ENCODE results near the gene BDKRB2. TPM values are rescaled to one million over a fixed set of nuclear protein-coding genes. Genes with fewer than 3 reads are reported as not detected.

The BDKRB2 gene
- total RNA-seq, 1 experiment from 2014 or later = 0.21 TPM

- no peak overlapping the region for H3K27ac ChIP-seq (ENCODE audit: low read depth, low read length, poor library complexity, severe bottlenecking)
- POLR2A ChIA-PET (ENCODE audit: low non-redundant PET) = no interaction called here
These were observed 47.8 kb downstream of the BDKRB2 start for GRCh38 chr14:96252323-96252998.

GRCh38 chr14:96252999-96253539 is 48.4 kb downstream of the BDKRB2 start:
- DNase-seq (ENCODE audit: low spot score) = peak; percentile 53
- no peak overlapping the region for H3K27ac ChIP-seq (ENCODE audit: low read depth, low read length, poor library complexity, severe bottlenecking)
- no TSS peak for BruUV-seq (replicated peaks)
- ChIA-PET POLR2A (ENCODE audit: low non-redundant PET) (no interaction called here), CTCF (no interaction called here)
- no peaks in the 10 kb centered on the region for H3K9me3 ChIP-seq (ENCODE audit: low read depth, low read length, poor library complexity, severe bottlenecking)
- H3K4me1 ChIP-seq (ENCODE audit: insufficient read depth, low read length, poor library complexity, severe bottlenecking) = no peaks in the 10 kb centered on the region
- no peak overlapping the region for H3K4me3 ChIP-seq (ENCODE audit: low read depth, low read length, poor library complexity, severe bottlenecking)
- no peaks in the 10 kb centered on the region for H3K36me3 ChIP-seq (ENCODE audit: insufficient read depth, low read length, poor library complexity, severe bottlenecking)
- intact Hi-C loops (cut with micrococcal nuclease; ENCODE audit: unreplicated experiment) = no loop called here
- no peak for TF ChIP-seq EZH2 (IDR thresholded peaks at IDR 0.05; ENCODE audit: borderline replicate concordance, low read depth, low read length, poor library complexity, severe bottlenecking)
- no peak for TF ChIP-seq CTCF (conservative IDR thresholded peaks at IDR 0.05; ENCODE audit: low read depth, low read length)
- H3K27me3 ChIP-seq (replicated peaks; ENCODE audit: insufficient read depth, low read depth, low read length, poor library complexity) = peaks cover 8% of the 10 kb centered on the region

More at GRCh38 chr14:96252323-96252998, 47.8 kb downstream of the BDKRB2 start:
- peaks cover 8% of the 10 kb centered on the region for H3K27me3 ChIP-seq (replicated peaks; ENCODE audit: insufficient read depth, low read depth, low read length, poor library complexity)
- no peak for TF ChIP-seq CTCF (conservative IDR thresholded peaks at IDR 0.05; ENCODE audit: low read depth, low read length)
- no peak for TF ChIP-seq EZH2 (IDR thresholded peaks at IDR 0.05; ENCODE audit: borderline replicate concordance, low read depth, low read length, poor library complexity, severe bottlenecking)
- DNase-seq (ENCODE audit: low spot score) = no peak
- no peaks in the 10 kb centered on the region for H3K9me3 ChIP-seq (ENCODE audit: low read depth, low read length, poor library complexity, severe bottlenecking)
- H3K36me3 ChIP-seq (ENCODE audit: insufficient read depth, low read length, poor library complexity, severe bottlenecking) = no peaks in the 10 kb centered on the region
- H3K4me3 ChIP-seq (ENCODE audit: low read depth, low read length, poor library complexity, severe bottlenecking) = no peak overlapping the region
- H3K4me1 ChIP-seq (ENCODE audit: insufficient read depth, low read length, poor library complexity, severe bottlenecking) = no peaks in the 10 kb centered on the region
- intact Hi-C loops (cut with micrococcal nuclease; ENCODE audit: unreplicated experiment) = no loop called here
- CTCF ChIA-PET = no interaction called here
- BruUV-seq (replicated peaks) = no TSS peak

- intact Hi-C loops (cut with micrococcal nuclease; ENCODE audit: unreplicated experiment) = no loop called here
- ChIA-PET CTCF (no interaction called here), POLR2A (ENCODE audit: low non-redundant PET) (no interaction called here)
- Histone ChIP-seq H3K27ac (ENCODE audit: low read depth, low read length, poor library complexity, severe bottlenecking) (no peak overlapping the region), H3K4me3 (ENCODE audit: low read depth, low read length, poor library complexity, severe bottlenecking) (no peak overlapping the region), H3K36me3 (ENCODE audit: insufficient read depth, low read length, poor library complexity, severe bottlenecking) (no peaks in the 10 kb centered on the region), H3K27me3 (replicated peaks; ENCODE audit: insufficient read depth, low read depth, low read length, poor library complexity) (peaks cover 8% of the 10 kb centered on the region), H3K4me1 (ENCODE audit: insufficient read depth, low read length, poor library complexity, severe bottlenecking) (no peaks in the 10 kb centered on the region), H3K9me3 (ENCODE audit: low read depth, low read length, poor library complexity, severe bottlenecking) (no peaks in the 10 kb centered on the region)
- no peak for TF ChIP-seq EZH2 (IDR thresholded peaks at IDR 0.05; ENCODE audit: borderline replicate concordance, low read depth, low read length, poor library complexity, severe bottlenecking)
- TF ChIP-seq CTCF (conservative IDR thresholded peaks at IDR 0.05; ENCODE audit: low read depth, low read length) = no peak
- BruUV-seq (replicated peaks) = no TSS peak
- no peak for DNase-seq (ENCODE audit: low spot score)
These were observed 50.0 kb downstream of the BDKRB2 start for GRCh38 chr14:96254687-96255086.

Measured in A673 (cell line).